HepG2 (cell line): ENCODE results near the gene SLC25A33. TPM values are rescaled to one million over a fixed set of nuclear protein-coding genes. Genes with fewer than 3 reads are reported as not detected.

Source experiments
- CEBPG ChIP-seq: IDR thresholded peaks from 2 replicates; pipeline ENCODE4 v1.6.1; 2016
- FOSL2 ChIP-seq: sonication (generic); formaldehyde crosslinking; IDR thresholded peaks from 2 replicates; pipeline ENCODE4 v1.4.0; 2020; ENCODE audit warnings: missing genetic modification reagents
- FOXA1 ChIP-seq, 2 experiments: fragments of 450-650 bp in 1 of 2; sonication (generic) in 1 of 2; formaldehyde crosslinking in 1 of 2; IDR thresholded peaks; 2 replicates each; pipeline versions ENCODE4 v1.4.0 to v1.6.1; 2016 to 2020; ENCODE audit warnings: missing genetic modification reagents in 1 of 2
- FOXC1 ChIP-seq: sonication (generic); formaldehyde crosslinking; IDR thresholded peaks from 2 replicates; pipeline ENCODE4 v1.8.0; 2022; ENCODE audit warnings: mild to moderate bottlenecking, missing genetic modification reagents, borderline replicate concordance
- GLI4 ChIP-seq: sonication (generic); formaldehyde crosslinking; IDR thresholded peaks from 2 replicates; pipeline ENCODE4 v1.5.1; 2020; ENCODE audit warnings: missing genetic modification reagents, mild to moderate bottlenecking, moderate library complexity, borderline replicate concordance
- GMEB1 ChIP-seq: sonication (generic); formaldehyde crosslinking; IDR thresholded peaks from 2 replicates; pipeline ENCODE4 v1.5.1; 2020; ENCODE audit warnings: missing genetic modification reagents, mild to moderate bottlenecking, borderline replicate concordance
- HMG20B ChIP-seq: conservative IDR thresholded peaks from 2 replicates; pipeline ENCODE4 v1.6.1; 2016; ENCODE audit warnings: missing genetic modification reagents, missing compliant biosample characterization
- HNF4G ChIP-seq, 2 experiments: sonication (generic) in 1 of 2; formaldehyde crosslinking in 1 of 2; IDR thresholded peaks; 2 replicates each; pipeline versions ENCODE4 v1.4.0 to v1.6.1; 2011 to 2020; ENCODE audit warnings: borderline replicate concordance in 2 of 2, low read depth in 2 of 2, mild to moderate bottlenecking in 2 of 2, low read length in 1 of 2, missing genetic modification reagents in 1 of 2, moderate library complexity in 1 of 2
- KDM2A ChIP-seq: sonication (generic); formaldehyde crosslinking; IDR thresholded peaks from 2 replicates; pipeline ENCODE4 v1.4.0; 2020; ENCODE audit warnings: low read depth, missing genetic modification reagents, borderline replicate concordance
- LCORL ChIP-seq, 2 experiments: fragments of 450-650 bp in 1 of 2; sonication (generic) in 1 of 2; formaldehyde crosslinking in 1 of 2; IDR thresholded peaks; 2 replicates each; pipeline versions ENCODE4 v1.5.0 to v1.6.1; 2017 to 2020; ENCODE audit warnings: antibody characterized with exemption in 1 of 2, missing genetic modification reagents in 1 of 2
- PATZ1 ChIP-seq: sonication (generic); formaldehyde crosslinking; IDR thresholded peaks from 2 replicates; pipeline ENCODE4 v1.4.0; 2020; ENCODE audit warnings: missing genetic modification reagents
- RAD21 ChIP-seq: fragments of 450-650 bp; formaldehyde crosslinking; IDR thresholded peaks from 2 replicates; pipeline ENCODE4 v1.5.0; 2020; ENCODE audit warnings: mild to moderate bottlenecking
- RCOR2 ChIP-seq: IDR thresholded peaks from 2 replicates; pipeline ENCODE4 v1.6.1; 2016; ENCODE audit warnings: missing biosample characterization, missing genetic modification reagents
- SP5 ChIP-seq: IDR thresholded peaks from 2 replicates; pipeline ENCODE4 v1.6.1; 2016; ENCODE audit warnings: low read depth, borderline replicate concordance
- TFDP1 ChIP-seq: IDR thresholded peaks from 2 replicates; pipeline ENCODE4 v1.6.1; 2016; ENCODE audit warnings: missing compliant biosample characterization, missing genetic modification reagents, borderline replicate concordance
- ZNF225 ChIP-seq: sonication (generic); formaldehyde crosslinking; IDR thresholded peaks from 2 replicates; pipeline ENCODE4 v1.4.0; 2020; ENCODE audit warnings: mild to moderate bottlenecking, missing genetic modification reagents
- ZNF350 ChIP-seq: sonication (generic); formaldehyde crosslinking; IDR thresholded peaks from 2 replicates; pipeline ENCODE4 v1.4.0; 2020; ENCODE audit warnings: mild to moderate bottlenecking, low read depth, missing genetic modification reagents, borderline replicate concordance
- ZNF501 ChIP-seq: sonication (generic); formaldehyde crosslinking; IDR thresholded peaks from 2 replicates; pipeline ENCODE4 v1.5.1; 2020; ENCODE audit warnings: mild to moderate bottlenecking, moderate library complexity, missing genetic modification reagents
- ZNF552 ChIP-seq: sonication (generic); formaldehyde crosslinking; IDR thresholded peaks from 2 replicates; pipeline ENCODE4 v1.9.0; 2022; ENCODE audit warnings: missing genetic modification reagents, mild to moderate bottlenecking, borderline replicate concordance
- ZNF580 ChIP-seq: IDR thresholded peaks from 2 replicates; pipeline ENCODE4 v1.6.1; 2016; ENCODE audit warnings: low read depth, borderline replicate concordance
- ZNF605 ChIP-seq: sonication (generic); formaldehyde crosslinking; IDR thresholded peaks from 2 replicates; pipeline ENCODE4 v1.8.0; 2022; ENCODE audit warnings: mild to moderate bottlenecking, missing genetic modification reagents
- ZNF713 ChIP-seq: sonication (generic); formaldehyde crosslinking; IDR thresholded peaks from 2 replicates; pipeline ENCODE4 v1.4.0; 2020; ENCODE audit warnings: mild to moderate bottlenecking, missing genetic modification reagents
- ZNF83 ChIP-seq: sonication (generic); formaldehyde crosslinking; IDR thresholded peaks from 2 replicates; pipeline ENCODE4 v1.4.0; 2020; ENCODE audit warnings: missing genetic modification reagents, mild to moderate bottlenecking, borderline replicate concordance
- polyA plus RNA-seq, 8 experiments: library from polyadenylated mRNA; depleted of rRNA in 3 of 8; stranded (reverse) in 7 of 8; unstranded in 1 of 8; fragments of >200 nt; fragmentation: Illumina TruSeq in 4 of 8; extraction: Trizol in 4 of 8; gene quantifications; 2 replicates each; pipeline versions ENCODE4 v1.2.1 to v1.2.3, GENCODE V29; 2011 to 2016; ENCODE audit warnings: low read depth in 4 of 8, missing spikeins in 1 of 8, mixed read lengths in 1 of 8; ENCODE audit not compliant: insufficient read depth in 1 of 8
- total RNA-seq, 5 experiments: library from RNA; depleted of rRNA; stranded (reverse); fragments of >200 nt; fragmentation: Illumina TruSeq; extraction: Trizol; gene quantifications; 2 replicates each; pipeline ENCODE4 v1.2.3, GENCODE V29; 2016; ENCODE audit warnings: low read depth in 1 of 5

The SLC25A33 gene
- total and polyA plus RNA-seq, 2 of the 13 experiments (the other 11 are each of a cell fraction or from before 2014, with no cell fraction given) = 15.4 to 50.3 TPM

- TF ChIP-seq SP5 (CRISPR knock-in tag) (no peak), CEBPG (CRISPR knock-in tag) (0 out of 2 replicates have a peak, but pooled peaks have one; percentile 8), RAD21 (CRISPR knock-in tag) (peak; percentile 97), FOXA1 (IDR thresholded peaks at IDR 0.05) (no peak), FOXA1 (CRISPR knock-in tag; IDR thresholded peaks at IDR 0.05) (no peak), FOXC1 (peak; percentile 27; the same call in 1 of the 2 replicates), GMEB1 (0 out of 2 replicates have a peak, but pooled peaks have one; percentile 24), ZNF552 (CRISPR knock-in tag) (no peak), PATZ1 (peak; percentile 32; the same call in 1 of the 2 replicates), KDM2A (CRISPR knock-in tag) (peak; percentile 54; the same call in 1 of the 2 replicates), ZNF225 (peak; percentile 60; the same call in 1 of the 2 replicates), FOSL2 (CRISPR knock-in tag) (peak; percentile 32; the same call in 1 of the 2 replicates), HMG20B (no peak), ZNF580 (CRISPR knock-in tag) (0 out of 2 replicates have a peak, but pooled peaks have one; percentile 22), RCOR2 (0 out of 2 replicates have a peak, but pooled peaks have one; percentile 20), GLI4 (CRISPR knock-in tag) (no peak), HNF4G (IDR thresholded peaks at IDR 0.05; ENCODE audit: borderline replicate concordance, low read depth, low read length) (no peak), HNF4G (CRISPR knock-in tag; IDR thresholded peaks at IDR 0.05; ENCODE audit: borderline replicate concordance, low read depth) (peak; percentile 45; the same call in 1 of the 2 replicates), ZNF350 (peak; percentile 76; the same call in 1 of the 2 replicates), TFDP1 (CRISPR knock-in tag) (no peak), ZNF501 (peak; percentile 52; the same call in 1 of the 2 replicates), ZNF605 (CRISPR knock-in tag) (no peak; the same call in 1 of the 2 replicates), ZNF713 (0 out of 2 replicates have a peak, but pooled peaks have one; percentile 41), ZNF83 (no peak), LCORL (IDR thresholded peaks at IDR 0.05) (no peak), LCORL (CRISPR knock-in tag; IDR thresholded peaks at IDR 0.05) (peak; percentile 31; the same call in 1 of the 2 replicates)
These were observed 48.5 kb upstream of the SLC25A33 start (continued) for GRCh38 chr1:9490605-9491339.
